Endodermal cell (in vitro differentiated cells): ENCODE data around the gene LOXL3. TPM values are rescaled to one million over a fixed set of nuclear protein-coding genes. Genes with fewer than 3 reads are reported as not detected.

Source experiments
- DNase-seq: peaks from one replicate; pipeline ENCODE4 v3.0.0-alpha.2; 2017
- H3K27ac ChIP-seq: 2 replicates; pipeline ENCODE4 v1.5.1; 2013; ENCODE audit warnings: mild to moderate bottlenecking, low read depth, low read length, moderate library complexity
- H3K27me3 ChIP-seq: 2 replicates; pipeline ENCODE4 v1.6.1; 2013; ENCODE audit warnings: mild to moderate bottlenecking, low read length, moderate library complexity; ENCODE audit not compliant: insufficient read depth, control insufficient read depth, poor library complexity, severe bottlenecking
- H3K36me3 ChIP-seq: 2 replicates; pipeline ENCODE4 v1.7.0; 2013; ENCODE audit warnings: mild to moderate bottlenecking, low read length, moderate library complexity; ENCODE audit not compliant: control insufficient read depth, insufficient read depth
- H3K4me1 ChIP-seq: one replicate; pipeline ENCODE4 v1.7.0; 2013; ENCODE audit warnings: low read length; ENCODE audit not compliant: control insufficient read depth, insufficient read depth
- H3K4me3 ChIP-seq: 2 replicates; pipeline ENCODE4 v1.5.1; 2013; ENCODE audit warnings: mild to moderate bottlenecking, low read length, moderate library complexity
- H3K9ac ChIP-seq: 2 replicates; pipeline ENCODE4 v1.6.1; 2013; ENCODE audit warnings: mild to moderate bottlenecking, low read length, moderate library complexity; ENCODE audit not compliant: poor library complexity, severe bottlenecking; ENCODE audit errors: extremely low read depth
- H3K9me3 ChIP-seq: 2 replicates; pipeline ENCODE4 v1.6.1; 2013; ENCODE audit warnings: mild to moderate bottlenecking, low read length, moderate library complexity; ENCODE audit not compliant: control insufficient read depth
- H3K27ac Mint-ChIP-seq: 2 replicates; pipeline ENCODE4 v1.8.0; 2020; ENCODE audit warnings: mixed read lengths
- H3K27me3 Mint-ChIP-seq: 2 replicates; pipeline ENCODE4 v1.8.0; 2021; ENCODE audit warnings: mild to moderate bottlenecking, mixed read lengths; ENCODE audit not compliant: insufficient read depth
- H3K36me3 Mint-ChIP-seq: 2 replicates; pipeline ENCODE4 v1.8.0; 2020; ENCODE audit warnings: low read depth, mixed read lengths
- H3K4me1 Mint-ChIP-seq: 2 replicates; pipeline ENCODE4 v1.8.0; 2020; ENCODE audit warnings: mixed read lengths
- H3K4me3 Mint-ChIP-seq: 2 replicates; pipeline ENCODE4 v1.8.0; 2020; ENCODE audit warnings: mild to moderate bottlenecking, moderate library complexity, mixed read lengths
- H3K9me3 Mint-ChIP-seq: 2 replicates; pipeline ENCODE4 v1.8.0; 2020; ENCODE audit warnings: mild to moderate bottlenecking, mixed read lengths
- WGBS, 2 experiments: methylation state at CpG; one replicate each; pipeline versions ENCODE4 v1.1.5 to v1.1.7; 2013; ENCODE audit warnings: missing lambda C conversion rate in 2 of 2, mixed read lengths in 1 of 2; ENCODE audit not compliant: insufficient coverage in 1 of 2, insufficient read length in 1 of 2; 5-methylcytosine and 5-hydroxymethylcytosine counted together
- total RNA-seq, 2 donors: library from RNA; stranded (reverse); fragmentation: NEBNext Ultra II Directional in 1 of 2; extraction: Animal tissue kit (Norgen Biotek cat#: 25700) in 1 of 2; gene quantifications; 2 replicates in 1 of 2; 3 replicates in 1 of 2; pipeline ENCODE4 v1.2.1, GENCODE V29; 2021
- TF ChIP-seq, protein P1 (sequence below): fragments of 200-600 bp; sonication (generic); conservative IDR thresholded peaks from 2 replicates; pipeline ENCODE4 v1.5.0; 2021; ENCODE audit warnings: antibody characterized with exemption, mild to moderate bottlenecking

LOXL3 gene
- total RNA-seq, 2 donors from 2014 or later, result 5.4 to 7.6 TPM

DNA sequence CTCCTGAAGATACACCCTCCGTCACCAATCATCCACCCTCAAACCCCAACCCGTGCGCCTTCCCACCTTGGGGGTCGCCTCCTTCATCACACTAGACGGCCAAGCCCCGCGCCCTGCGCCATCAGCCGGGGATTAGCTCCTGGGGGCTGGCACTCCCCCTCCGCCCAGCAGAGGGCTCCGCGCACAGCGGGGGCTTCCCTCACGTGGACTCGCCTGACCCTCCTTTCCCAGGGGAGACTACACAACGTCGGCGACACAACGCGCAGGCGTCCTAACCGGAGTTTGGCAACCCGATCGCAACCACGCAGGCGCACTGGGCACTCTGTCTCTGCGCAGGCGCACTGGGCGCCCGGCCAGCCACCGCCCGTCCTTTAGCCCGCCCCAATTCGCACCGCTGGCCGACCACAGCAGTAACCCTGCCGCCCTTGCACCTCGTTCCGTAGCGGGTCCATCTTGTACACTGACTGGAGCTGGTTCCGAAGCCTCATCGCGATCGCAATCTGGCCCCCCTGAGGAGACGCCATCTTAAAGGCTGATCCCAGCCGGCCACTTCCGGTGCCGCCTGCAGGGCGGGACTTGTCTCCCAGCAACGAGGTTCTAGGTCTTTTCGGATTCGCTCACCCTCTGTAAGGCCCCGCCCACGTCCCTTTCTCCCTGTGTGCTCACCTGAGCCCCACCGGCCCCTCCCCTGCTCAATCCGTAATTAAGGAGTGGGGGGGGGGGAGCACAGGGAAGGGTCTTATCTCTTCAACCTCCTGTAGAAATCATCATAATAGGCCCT is 46.4 kb downstream of the LOXL3 start, which contains the start of gene PCGF1:
TSS of gene PCGF1 (minus strand) at position 551 of the 781 bp plus-strand sequence. CDS start at position 524, 27 bp downstream.
- DNase-seq, result peak; percentile 99
- H3K4me1 Mint-ChIP-seq, result peaks cover 25% of the 10 kb centered on the region
- peak within 1 kb of the TSS; percentile 58 for H3K27ac ChIP-seq
- H3K36me3 ChIP-seq, result peaks cover 11% of the 10 kb centered on the region
- no peaks in the 10 kb centered on the region for H3K9me3 Mint-ChIP-seq
- peaks cover 67% of the 10 kb centered on the region for H3K27me3 Mint-ChIP-seq
- H3K4me3 ChIP-seq, result peak within 1 kb of the TSS; percentile 88
- peak within 1 kb of the TSS; percentile 96 for H3K4me3 Mint-ChIP-seq
- no peaks in the 10 kb centered on the region for H3K9me3 ChIP-seq
- H3K27me3 ChIP-seq, result peaks cover 64% of the 10 kb centered on the region
- peak within 1 kb of the TSS; percentile 100 for H3K27ac Mint-ChIP-seq
- H3K36me3 Mint-ChIP-seq, result peaks cover 22% of the 10 kb centered on the region
- 0% methylated on average over 12 to 53 of the region's 56 CpGs for WGBS, 2 experiments
- peak within 1 kb of the TSS; percentile 80 for H3K9ac ChIP-seq
- peaks cover 4% of the 10 kb centered on the region for H3K4me1 ChIP-seq
- TF ChIP-seq, protein P1, sequence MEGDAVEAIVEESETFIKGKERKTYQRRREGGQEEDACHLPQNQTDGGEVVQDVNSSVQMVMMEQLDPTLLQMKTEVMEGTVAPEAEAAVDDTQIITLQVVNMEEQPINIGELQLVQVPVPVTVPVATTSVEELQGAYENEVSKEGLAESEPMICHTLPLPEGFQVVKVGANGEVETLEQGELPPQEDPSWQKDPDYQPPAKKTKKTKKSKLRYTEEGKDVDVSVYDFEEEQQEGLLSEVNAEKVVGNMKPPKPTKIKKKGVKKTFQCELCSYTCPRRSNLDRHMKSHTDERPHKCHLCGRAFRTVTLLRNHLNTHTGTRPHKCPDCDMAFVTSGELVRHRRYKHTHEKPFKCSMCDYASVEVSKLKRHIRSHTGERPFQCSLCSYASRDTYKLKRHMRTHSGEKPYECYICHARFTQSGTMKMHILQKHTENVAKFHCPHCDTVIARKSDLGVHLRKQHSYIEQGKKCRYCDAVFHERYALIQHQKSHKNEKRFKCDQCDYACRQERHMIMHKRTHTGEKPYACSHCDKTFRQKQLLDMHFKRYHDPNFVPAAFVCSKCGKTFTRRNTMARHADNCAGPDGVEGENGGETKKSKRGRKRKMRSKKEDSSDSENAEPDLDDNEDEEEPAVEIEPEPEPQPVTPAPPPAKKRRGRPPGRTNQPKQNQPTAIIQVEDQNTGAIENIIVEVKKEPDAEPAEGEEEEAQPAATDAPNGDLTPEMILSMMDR, result peak; percentile 69

- H3K4me3 Mint-ChIP-seq, result peak overlapping the region; percentile 96
- H3K36me3 Mint-ChIP-seq, result peaks cover 22% of the 10 kb centered on the region
- H3K4me3 ChIP-seq, result peak overlapping the region; percentile 66
Measured at GRCh38 chr2:74505448-74506246, 48.1 kb downstream of the LOXL3 start.

DNA sequence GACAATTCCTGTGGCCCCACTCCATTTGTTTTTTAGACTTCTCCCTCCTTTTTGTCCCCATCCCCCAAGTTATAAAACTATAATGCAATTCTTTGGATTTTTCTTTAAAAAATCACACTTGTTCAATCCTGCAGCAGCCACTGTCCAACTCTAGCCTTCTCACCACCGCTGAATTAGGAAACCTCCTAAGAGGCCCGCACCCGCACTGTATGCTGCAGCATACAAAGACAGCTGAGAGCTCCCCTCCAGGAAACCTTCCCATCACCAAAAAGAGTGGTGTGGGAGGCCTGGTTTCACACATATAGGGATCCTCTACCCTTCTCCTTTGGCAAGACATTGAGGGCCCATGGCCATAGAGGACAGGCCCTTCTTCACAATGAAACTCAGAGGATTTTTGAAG is 49.2 kb downstream of the LOXL3 start:
- Histone ChIP-seq H3K4me1 (peaks cover 4% of the 10 kb centered on the region), H3K27ac (no peak overlapping the region), H3K27me3 (peaks cover 64% of the 10 kb centered on the region), H3K9ac (no peak overlapping the region), H3K9me3 (no peaks in the 10 kb centered on the region), H3K4me3 (no peak overlapping the region), H3K36me3 (peaks cover 11% of the 10 kb centered on the region)
- no peak for DNase-seq
- WGBS, 2 experiments, result 93% methylated on average over 3 of the region's 3 CpGs
- Mint-ChIP-seq H3K4me3 (peak overlapping the region; percentile 68), H3K9me3 (no peaks in the 10 kb centered on the region), H3K27me3 (peaks cover 67% of the 10 kb centered on the region), H3K27ac (no peak overlapping the region), H3K4me1 (peaks cover 41% of the 10 kb centered on the region), H3K36me3 (peaks cover 22% of the 10 kb centered on the region)
- TF ChIP-seq, protein P1, result no peak

More at GRCh38 chr2:74505448-74506246, 48.1 kb downstream of the LOXL3 start:
- Mint-ChIP-seq H3K9me3 (no peaks in the 10 kb centered on the region), H3K4me1 (peaks cover 35% of the 10 kb centered on the region), H3K27me3 (peaks cover 67% of the 10 kb centered on the region), H3K27ac (no peak overlapping the region)
- Histone ChIP-seq H3K36me3 (peaks cover 11% of the 10 kb centered on the region), H3K27ac (no peak overlapping the region), H3K27me3 (peaks cover 64% of the 10 kb centered on the region), H3K4me1 (peaks cover 4% of the 10 kb centered on the region), H3K9ac (no peak overlapping the region), H3K9me3 (no peaks in the 10 kb centered on the region)
- 94 to 97% methylated on average over 6 to 14 of the region's 14 CpGs for WGBS, 2 experiments
- no peak for DNase-seq
- TF ChIP-seq, protein P1, result no peak
